Endodermal cell (in vitro differentiated cells): ENCODE results near the gene FAM149A. TPM values are rescaled to one million over a fixed set of nuclear protein-coding genes. Genes with fewer than 3 reads are reported as not detected.

ENCODE experiments used
- DNase-seq: peaks from one replicate; pipeline ENCODE4 v3.0.0-alpha.2; 2017
- H3K27ac ChIP-seq: 2 replicates; pipeline ENCODE4 v1.5.1; 2013; ENCODE audit warnings: mild to moderate bottlenecking, low read depth, low read length, moderate library complexity
- H3K27me3 ChIP-seq: 2 replicates; pipeline ENCODE4 v1.6.1; 2013; ENCODE audit warnings: mild to moderate bottlenecking, low read length, moderate library complexity; ENCODE audit not compliant: insufficient read depth, control insufficient read depth, poor library complexity, severe bottlenecking
- H3K36me3 ChIP-seq: 2 replicates; pipeline ENCODE4 v1.7.0; 2013; ENCODE audit warnings: mild to moderate bottlenecking, low read length, moderate library complexity; ENCODE audit not compliant: control insufficient read depth, insufficient read depth
- H3K4me1 ChIP-seq: one replicate; pipeline ENCODE4 v1.7.0; 2013; ENCODE audit warnings: low read length; ENCODE audit not compliant: control insufficient read depth, insufficient read depth
- H3K4me3 ChIP-seq: 2 replicates; pipeline ENCODE4 v1.5.1; 2013; ENCODE audit warnings: mild to moderate bottlenecking, low read length, moderate library complexity
- H3K9ac ChIP-seq: 2 replicates; pipeline ENCODE4 v1.6.1; 2013; ENCODE audit warnings: mild to moderate bottlenecking, low read length, moderate library complexity; ENCODE audit not compliant: poor library complexity, severe bottlenecking; ENCODE audit errors: extremely low read depth
- H3K9me3 ChIP-seq: 2 replicates; pipeline ENCODE4 v1.6.1; 2013; ENCODE audit warnings: mild to moderate bottlenecking, low read length, moderate library complexity; ENCODE audit not compliant: control insufficient read depth
- H3K27ac Mint-ChIP-seq: 2 replicates; pipeline ENCODE4 v1.8.0; 2020; ENCODE audit warnings: mixed read lengths
- H3K27me3 Mint-ChIP-seq: 2 replicates; pipeline ENCODE4 v1.8.0; 2021; ENCODE audit warnings: mild to moderate bottlenecking, mixed read lengths; ENCODE audit not compliant: insufficient read depth
- H3K36me3 Mint-ChIP-seq: 2 replicates; pipeline ENCODE4 v1.8.0; 2020; ENCODE audit warnings: low read depth, mixed read lengths
- H3K4me1 Mint-ChIP-seq: 2 replicates; pipeline ENCODE4 v1.8.0; 2020; ENCODE audit warnings: mixed read lengths
- H3K4me3 Mint-ChIP-seq: 2 replicates; pipeline ENCODE4 v1.8.0; 2020; ENCODE audit warnings: mild to moderate bottlenecking, moderate library complexity, mixed read lengths
- H3K9me3 Mint-ChIP-seq: 2 replicates; pipeline ENCODE4 v1.8.0; 2020; ENCODE audit warnings: mild to moderate bottlenecking, mixed read lengths
- WGBS, 2 experiments: methylation state at CpG; one replicate each; pipeline versions ENCODE4 v1.1.5 to v1.1.7; 2013; ENCODE audit warnings: missing lambda C conversion rate in 2 of 2, mixed read lengths in 1 of 2; ENCODE audit not compliant: insufficient coverage in 1 of 2, insufficient read length in 1 of 2; 5-methylcytosine and 5-hydroxymethylcytosine counted together
- total RNA-seq, 2 donors: library from RNA; stranded (reverse); fragmentation: NEBNext Ultra II Directional in 1 of 2; extraction: Animal tissue kit (Norgen Biotek cat#: 25700) in 1 of 2; gene quantifications; 2 replicates in 1 of 2; 3 replicates in 1 of 2; pipeline ENCODE4 v1.2.1, GENCODE V29; 2021
- TF ChIP-seq, protein P1 (sequence below): fragments of 200-600 bp; sonication (generic); conservative IDR thresholded peaks from 2 replicates; pipeline ENCODE4 v1.5.0; 2021; ENCODE audit warnings: antibody characterized with exemption, mild to moderate bottlenecking

The FAM149A gene
- total RNA-seq, 2 donors from 2014 or later, result 2.4 to 3.3 TPM

DNA sequence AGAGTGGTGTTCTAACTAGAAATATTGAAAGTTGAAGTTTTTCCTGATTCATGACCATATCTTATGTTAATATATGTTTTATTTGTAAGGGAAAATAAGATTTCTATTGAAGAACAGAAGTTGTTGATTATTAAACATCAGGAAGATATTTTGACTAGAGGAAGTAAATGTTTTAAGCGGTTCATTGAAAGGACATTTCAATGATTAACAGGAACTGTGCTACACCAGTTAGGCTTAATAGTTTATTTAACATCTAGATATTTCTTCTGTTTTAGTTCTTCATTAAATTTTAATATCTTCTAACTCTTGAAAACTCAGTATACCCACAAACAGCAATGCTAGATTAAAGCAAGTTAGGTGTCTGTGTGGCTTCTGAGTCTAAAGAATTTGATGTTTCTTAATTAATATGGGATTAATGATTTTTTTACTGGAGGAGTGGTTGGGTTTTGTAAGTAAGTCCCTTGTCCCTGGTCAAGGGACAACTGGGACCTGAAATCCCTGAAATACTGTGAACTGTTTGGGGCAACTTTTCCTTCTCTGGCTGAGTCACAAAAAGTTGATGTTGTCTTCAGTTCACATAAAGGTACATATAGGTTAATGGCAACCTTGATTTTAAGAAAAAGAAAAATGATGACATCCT, 44.0 kb downstream of the FAM149A start:
- Histone ChIP-seq H3K27ac (no peak overlapping the region), H3K9me3 (no peaks in the 10 kb centered on the region), H3K27me3 (peaks cover 34% of the 10 kb centered on the region), H3K36me3 (no peaks in the 10 kb centered on the region), H3K9ac (no peak overlapping the region), H3K4me1 (peaks cover 6% of the 10 kb centered on the region), H3K4me3 (no peak overlapping the region)
- WGBS, 2 experiments, result 100% methylated on average over 1 of the region's 1 CpG; no CpG with 5 or more reads in 1 of the 2 experiments
- TF ChIP-seq, protein P1, sequence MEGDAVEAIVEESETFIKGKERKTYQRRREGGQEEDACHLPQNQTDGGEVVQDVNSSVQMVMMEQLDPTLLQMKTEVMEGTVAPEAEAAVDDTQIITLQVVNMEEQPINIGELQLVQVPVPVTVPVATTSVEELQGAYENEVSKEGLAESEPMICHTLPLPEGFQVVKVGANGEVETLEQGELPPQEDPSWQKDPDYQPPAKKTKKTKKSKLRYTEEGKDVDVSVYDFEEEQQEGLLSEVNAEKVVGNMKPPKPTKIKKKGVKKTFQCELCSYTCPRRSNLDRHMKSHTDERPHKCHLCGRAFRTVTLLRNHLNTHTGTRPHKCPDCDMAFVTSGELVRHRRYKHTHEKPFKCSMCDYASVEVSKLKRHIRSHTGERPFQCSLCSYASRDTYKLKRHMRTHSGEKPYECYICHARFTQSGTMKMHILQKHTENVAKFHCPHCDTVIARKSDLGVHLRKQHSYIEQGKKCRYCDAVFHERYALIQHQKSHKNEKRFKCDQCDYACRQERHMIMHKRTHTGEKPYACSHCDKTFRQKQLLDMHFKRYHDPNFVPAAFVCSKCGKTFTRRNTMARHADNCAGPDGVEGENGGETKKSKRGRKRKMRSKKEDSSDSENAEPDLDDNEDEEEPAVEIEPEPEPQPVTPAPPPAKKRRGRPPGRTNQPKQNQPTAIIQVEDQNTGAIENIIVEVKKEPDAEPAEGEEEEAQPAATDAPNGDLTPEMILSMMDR, result no peak
- Mint-ChIP-seq H3K4me1 (no peaks in the 10 kb centered on the region), H3K27ac (no peak overlapping the region), H3K9me3 (no peaks in the 10 kb centered on the region), H3K27me3 (peaks cover 33% of the 10 kb centered on the region), H3K36me3 (peaks cover 2% of the 10 kb centered on the region), H3K4me3 (no peak overlapping the region)
- no peak for DNase-seq

DNA sequence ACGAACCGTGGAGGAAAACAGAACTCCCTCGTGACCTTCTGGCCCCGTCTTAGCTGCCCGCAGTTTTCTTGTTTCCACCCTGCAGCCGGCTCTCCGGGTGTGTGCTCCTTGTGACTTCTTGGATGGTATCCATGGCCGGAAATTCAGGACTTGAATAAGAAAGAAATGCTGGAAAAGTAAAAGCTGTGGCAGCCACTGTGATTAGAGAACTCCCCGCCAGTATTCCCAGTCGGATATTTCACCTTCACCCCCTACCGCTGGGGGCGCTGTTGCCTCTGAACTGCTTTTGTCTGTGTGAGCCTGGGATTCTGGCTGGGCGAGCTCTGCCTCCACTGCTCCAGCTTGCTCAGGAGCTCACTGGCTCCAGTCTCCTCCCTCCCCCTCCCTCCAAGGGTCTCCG, 45.4 kb downstream of the FAM149A start:
- peak overlapping the region; percentile 35 for H3K4me3 Mint-ChIP-seq
- H3K27me3 ChIP-seq, result peaks cover 26% of the 10 kb centered on the region
- no peak overlapping the region for H3K4me3 ChIP-seq
- H3K27me3 Mint-ChIP-seq, result peaks cover 24% of the 10 kb centered on the region
- peaks cover 6% of the 10 kb centered on the region for H3K4me1 ChIP-seq
- no peaks in the 10 kb centered on the region for H3K4me1 Mint-ChIP-seq
- H3K9me3 ChIP-seq, result no peaks in the 10 kb centered on the region
- no peak overlapping the region for H3K9ac ChIP-seq
- H3K36me3 ChIP-seq, result no peaks in the 10 kb centered on the region
- TF ChIP-seq, protein P1, result peak; percentile 90
- H3K27ac ChIP-seq, result no peak overlapping the region
- no peak overlapping the region for H3K27ac Mint-ChIP-seq
- peaks cover 2% of the 10 kb centered on the region for H3K36me3 Mint-ChIP-seq
- WGBS, 2 experiments, result 68 to 83% methylated on average over 10 to 14 of the region's 14 CpGs
- DNase-seq, result peak; percentile 96
- H3K9me3 Mint-ChIP-seq, result no peaks in the 10 kb centered on the region

GRCh38 chr4:186150926-186151325, 46.4 kb downstream of the FAM149A start:
- Histone ChIP-seq H3K9me3 (no peaks in the 10 kb centered on the region), H3K27me3 (peaks cover 19% of the 10 kb centered on the region), H3K27ac (no peak overlapping the region), H3K4me1 (no peaks in the 10 kb centered on the region), H3K4me3 (no peak overlapping the region), H3K9ac (no peak overlapping the region), H3K36me3 (no peaks in the 10 kb centered on the region)
- TF ChIP-seq, protein P1, result no peak
- peaks cover 15% of the 10 kb centered on the region for H3K27me3 Mint-ChIP-seq
- 92 to 97% methylated on average over 9 to 13 of the region's 13 CpGs for WGBS, 2 experiments
- DNase-seq, result no peak
- H3K9me3 Mint-ChIP-seq, result no peaks in the 10 kb centered on the region
- H3K27ac Mint-ChIP-seq, result no peak overlapping the region
- H3K4me3 Mint-ChIP-seq, result no peak overlapping the region
- H3K36me3 Mint-ChIP-seq, result peaks cover 5% of the 10 kb centered on the region
- no peaks in the 10 kb centered on the region for H3K4me1 Mint-ChIP-seq
